H9 (cell line): ENCODE data around the gene MAST4. TPM values are rescaled to one million over a fixed set of nuclear protein-coding genes. Genes with fewer than 3 reads are reported as not detected.

Source experiments
- DNase-seq: peaks from one replicate; pipeline ENCODE4 v3.0.0-alpha.2; 2017
- H2AFZ ChIP-seq: one replicate; pipeline ENCODE4 v1.6.1; 2013; ENCODE audit warnings: mild to moderate bottlenecking, low read length, control low read depth, moderate library complexity
- H2AK5ac ChIP-seq: 2 replicates; pipeline ENCODE4 v1.6.1; 2013; ENCODE audit warnings: low read length, control low read depth, mixed read lengths; ENCODE audit not compliant: insufficient read length
- H2BK120ac ChIP-seq: one replicate; pipeline ENCODE4 v1.6.1; 2013; ENCODE audit warnings: low read depth, mild to moderate bottlenecking, low read length, control low read depth, inconsistent platforms; ENCODE audit not compliant: poor library complexity, severe bottlenecking
- H2BK12ac ChIP-seq: 2 replicates; pipeline ENCODE4 v1.6.1; 2013; ENCODE audit warnings: low read length, control low read depth, mixed read lengths, low read depth; ENCODE audit not compliant: insufficient read length
- H2BK15ac ChIP-seq: 2 replicates; pipeline ENCODE4 v1.6.1; 2013; ENCODE audit warnings: low read depth, low read length, control low read depth
- H2BK20ac ChIP-seq: one replicate; pipeline ENCODE4 v1.6.1; 2013; ENCODE audit warnings: low read depth, mild to moderate bottlenecking, low read length, control low read depth, inconsistent platforms; ENCODE audit not compliant: poor library complexity, severe bottlenecking
- H2BK5ac ChIP-seq: 2 replicates; pipeline ENCODE4 v1.6.1; 2013; ENCODE audit warnings: low read length, control low read depth, mixed read lengths; ENCODE audit not compliant: insufficient read length
- H3K14ac ChIP-seq: 2 replicates; pipeline ENCODE4 v1.6.1; 2013; ENCODE audit warnings: low read length, control low read depth; ENCODE audit not compliant: insufficient read depth
- H3K18ac ChIP-seq: 2 replicates; pipeline ENCODE4 v1.6.1; 2013; ENCODE audit warnings: low read depth, mild to moderate bottlenecking, mixed read lengths, low read length, control low read depth; ENCODE audit not compliant: insufficient read length
- H3K23ac ChIP-seq: 2 replicates; pipeline ENCODE4 v1.6.1; 2013; ENCODE audit warnings: low read length, control low read depth, mixed read lengths, low read depth; ENCODE audit not compliant: insufficient read length
- H3K23me2 ChIP-seq: 2 replicates; pipeline ENCODE4 v1.6.1; 2013; ENCODE audit warnings: low read depth, mild to moderate bottlenecking, mixed read lengths, low read length, control low read depth; ENCODE audit not compliant: insufficient read length, poor library complexity, severe bottlenecking
- H3K27ac ChIP-seq: 2 replicates; pipeline ENCODE4 v1.5.1; 2013; ENCODE audit warnings: low read length, control low read depth, mixed read lengths, low read depth; ENCODE audit not compliant: insufficient read length
- H3K27me3 ChIP-seq: 2 replicates; pipeline ENCODE4 v1.6.1; 2013; ENCODE audit warnings: low read length, control low read depth, inconsistent platforms; ENCODE audit not compliant: insufficient read depth
- H3K4ac ChIP-seq: 2 replicates; pipeline ENCODE4 v1.6.1; 2013; ENCODE audit warnings: low read depth, mild to moderate bottlenecking, control low read depth, inconsistent platforms, low read length, moderate library complexity
- H3K4me1 ChIP-seq: 2 replicates; pipeline ENCODE4 v1.6.1; 2013; ENCODE audit warnings: low read length, control low read depth, inconsistent platforms; ENCODE audit not compliant: insufficient read depth
- H3K4me2 ChIP-seq: 2 replicates; pipeline ENCODE4 v1.6.1; 2013; ENCODE audit warnings: low read length, control low read depth, mixed read lengths; ENCODE audit not compliant: insufficient read length, insufficient read depth
- H3K56ac ChIP-seq: 2 replicates; pipeline ENCODE4 v1.6.1; 2013; ENCODE audit warnings: low read depth, mild to moderate bottlenecking, mixed read lengths, low read length, control low read depth; ENCODE audit not compliant: insufficient read length
- H3K79me1 ChIP-seq: 2 replicates; pipeline ENCODE4 v1.6.1; 2013; ENCODE audit warnings: low read depth, mild to moderate bottlenecking, moderate library complexity, low read length, control low read depth, inconsistent platforms; ENCODE audit not compliant: insufficient read depth, poor library complexity, severe bottlenecking
- H3K79me2 ChIP-seq: 2 replicates; pipeline ENCODE4 v1.6.1; 2013; ENCODE audit warnings: low read length, control low read depth, inconsistent platforms; ENCODE audit not compliant: insufficient read depth
- H3K9ac ChIP-seq: 2 replicates; pipeline ENCODE4 v1.6.1; 2013; ENCODE audit warnings: low read length, control low read depth, mixed read lengths; ENCODE audit not compliant: insufficient read length; ENCODE audit errors: extremely low read depth
- H3K9me3 ChIP-seq: one replicate; pipeline ENCODE4 v1.6.1; 2013; ENCODE audit warnings: low read depth, low read length, inconsistent platforms; ENCODE audit not compliant: control insufficient read depth
- H3T11ph ChIP-seq: one replicate; pipeline ENCODE4 v1.6.1; 2013; ENCODE audit warnings: mild to moderate bottlenecking, low read length, control low read depth, inconsistent platforms
- H4K20me1 ChIP-seq: one replicate; pipeline ENCODE4 v1.6.1; 2013; ENCODE audit not compliant: control insufficient read depth, insufficient read length, insufficient read depth
- H4K5ac ChIP-seq: 2 replicates; pipeline ENCODE4 v1.6.1; 2013; ENCODE audit warnings: low read depth, mild to moderate bottlenecking, mixed read lengths, low read length, control low read depth; ENCODE audit not compliant: insufficient read length
- H4K8ac ChIP-seq: replicated peaks from 2 replicates; pipeline ENCODE4 v1.6.1; 2013; ENCODE audit warnings: low read length, control low read depth, mixed read lengths, low read depth; ENCODE audit not compliant: insufficient read length
- H4K91ac ChIP-seq: 2 replicates; pipeline ENCODE4 v1.6.1; 2013; ENCODE audit warnings: low read depth, mild to moderate bottlenecking, moderate library complexity, mixed read lengths, low read length, control low read depth; ENCODE audit not compliant: insufficient read length
- H3K27ac Mint-ChIP-seq, 3 experiments: 2 replicates in 2 of 3; 3 replicates in 1 of 3; pipeline ENCODE4 v1.8.0; 2020 to 2021; ENCODE audit warnings: mixed read lengths in 3 of 3, mild to moderate bottlenecking in 1 of 3, moderate library complexity in 1 of 3
- H3K27me3 Mint-ChIP-seq: 2 replicates; pipeline ENCODE4 v1.8.0; 2021; ENCODE audit warnings: low read depth, mild to moderate bottlenecking, moderate library complexity, mixed read lengths
- H3K36me3 Mint-ChIP-seq, 3 experiments: 2 replicates in 2 of 3; 3 replicates in 1 of 3; pipeline ENCODE4 v1.8.0; 2020 to 2021; ENCODE audit warnings: low read depth in 3 of 3, mixed read lengths in 3 of 3; ENCODE audit not compliant: insufficient read depth in 1 of 3
- H3K4me1 Mint-ChIP-seq, 2 experiments: 2 replicates each; pipeline ENCODE4 v1.8.0; 2020; ENCODE audit warnings: mixed read lengths in 2 of 2
- H3K4me3 Mint-ChIP-seq, 2 experiments: 2 replicates in 1 of 2; 3 replicates in 1 of 2; pipeline ENCODE4 v1.8.0; 2020 to 2021; ENCODE audit warnings: mild to moderate bottlenecking in 2 of 2, mixed read lengths in 2 of 2, moderate library complexity in 1 of 2
- H3K9me3 Mint-ChIP-seq, 2 experiments: 2 replicates in 1 of 2; 3 replicates in 1 of 2; pipeline ENCODE4 v1.8.0; 2020; ENCODE audit warnings: mild to moderate bottlenecking in 2 of 2, mixed read lengths in 2 of 2, moderate library complexity in 1 of 2
- CTCF ChIP-seq: fragments of 200-600 bp; sonication (generic); conservative IDR thresholded peaks from 3 replicates; pipeline ENCODE4 v1.8.0; 2021; ENCODE audit warnings: antibody characterized with exemption, mild to moderate bottlenecking
- WGBS: extraction: QIAGEN DNeasy Blood & Tissue Kit; methylation state at CpG from one replicate; pipeline ENCODE4 v1.1.7; 2013; ENCODE audit warnings: missing lambda C conversion rate, low lambda C conversion rate, mixed read lengths; ENCODE audit not compliant: insufficient read length; ENCODE audit errors: extremely low coverage; 5-methylcytosine and 5-hydroxymethylcytosine counted together
- total RNA-seq: library from RNA; stranded (reverse); gene quantifications from 2 replicates; pipeline ENCODE4 v1.2.1, GENCODE V29; 2021

Gene MAST4
- total RNA-seq, 1 experiment from 2014 or later: 3.7 TPM

GRCh38 chr5:66669862-66670195 is 73.6 kb downstream of the MAST4 start:
- H3K56ac ChIP-seq: no peak overlapping the region
- no peak for DNase-seq
- Mint-ChIP-seq H3K9me3 (no peaks in the 10 kb centered on the region), H3K36me3 (no peaks in the 10 kb centered on the region), H3K27me3 (no peaks in the 10 kb centered on the region), H3K27ac (no peak overlapping the region), H3K4me3 (no peak overlapping the region), H3K4me1 (peaks cover 0 to 11% of the 10 kb centered on the region in 2 experiments; a peak in 2 of 4 replicates)
- no peaks in the 10 kb centered on the region for H3K27me3 ChIP-seq
- no peak overlapping the region for H3K27ac ChIP-seq
- no peak overlapping the region for H2AFZ ChIP-seq
- H2BK5ac ChIP-seq: no peak overlapping the region
- H3K79me2 ChIP-seq: no peaks in the 10 kb centered on the region
- no peak overlapping the region for H3T11ph ChIP-seq
- no peak overlapping the region for H3K14ac ChIP-seq
- H4K5ac ChIP-seq: no peak overlapping the region
- H3K23me2 ChIP-seq: no peaks in the 10 kb centered on the region
- no peak overlapping the region for H2BK15ac ChIP-seq
- H2AK5ac ChIP-seq: no peak overlapping the region
- H3K9ac ChIP-seq: no peak overlapping the region
- H4K91ac ChIP-seq: no peak overlapping the region
- no CpG with 5 or more reads among the region's 3 CpGs for WGBS
- H3K18ac ChIP-seq: no peak overlapping the region
- no peak overlapping the region for H2BK12ac ChIP-seq
- H4K8ac ChIP-seq: no peak overlapping the region
- no peak for TF ChIP-seq CTCF
- H3K79me1 ChIP-seq: no peaks in the 10 kb centered on the region
- H4K20me1 ChIP-seq: no peaks in the 10 kb centered on the region
- H2BK20ac ChIP-seq: no peak overlapping the region
- no peak overlapping the region for H3K4ac ChIP-seq
- no peaks in the 10 kb centered on the region; the same call in 1 of the 2 replicates for H3K4me1 ChIP-seq
- no peak overlapping the region for H3K4me2 ChIP-seq
- H3K23ac ChIP-seq: no peak overlapping the region
- no peak overlapping the region for H2BK120ac ChIP-seq
- no peaks in the 10 kb centered on the region for H3K9me3 ChIP-seq
